K562 (cell line): Measurements from ENCODE around the gene ATP7B.

Source experiments
- EP300 ChIP-seq: IDR thresholded peaks from 2 replicates; pipeline ENCODE4 v1.6.1; 2012; ENCODE audit warnings: low read length, improper control_type of control experiment
- GATAD2A ChIP-seq: fragments of 450-650 bp; IDR thresholded peaks from 2 replicates; pipeline ENCODE4 v1.6.1; 2017
- MAZ ChIP-seq, 2 experiments: fragments of 450-650 bp in 1 of 2; sonication (generic) in 1 of 2; formaldehyde crosslinking; IDR thresholded peaks in 1 of 2; conservative IDR thresholded peaks in 1 of 2; 2 replicates each; pipeline versions ENCODE4 v1.4.0 to v1.5.0; 2020; ENCODE audit warnings: mild to moderate bottlenecking in 1 of 2, missing genetic modification reagents in 1 of 2
- PHF21A ChIP-seq: fragments of 450-650 bp; IDR thresholded peaks from 2 replicates; pipeline ENCODE4 v1.6.1; 2017; ENCODE audit warnings: low read depth, borderline replicate concordance
- RBBP5 ChIP-seq: fragments of 200-600 bp; sonication (generic); IDR thresholded peaks from 2 replicates; pipeline ENCODE4 v1.6.1; 2012; ENCODE audit warnings: borderline replicate concordance, mild to moderate bottlenecking, low read length, control low read depth, inconsistent platforms; ENCODE audit not compliant: insufficient read depth, poor library complexity, severe bottlenecking
- ZNF354B ChIP-seq: fragments of 250-450 bp; sonication (Bioruptor Pico); IDR thresholded peaks from 2 replicates; pipeline ENCODE4 v1.4.0; 2020

- TF ChIP-seq ZNF354B (CRISPR knock-in tag) = no peak
- TF ChIP-seq PHF21A = no peak
- no peak for TF ChIP-seq EP300
- no peak for TF ChIP-seq RBBP5
- no peak for TF ChIP-seq GATAD2A
- no peak for TF ChIP-seq MAZ (CRISPR knock-in tag; conservative IDR thresholded peaks at IDR 0.05 in 1 of 2, IDR thresholded peaks at IDR 0.05 in 1 of 2)
Observed at GRCh38 chr13:51920786-51921185, 90.5 kb downstream of the ATP7B start.
